ENCODE measurements around the gene PUM1. TPM values are rescaled to one million over a fixed set of nuclear protein-coding genes. Genes with fewer than 3 reads are reported as not detected.

PUM1 gene
- polyA plus RNA-seq, 1 donor, result 71.9 TPM

- peaks cover 8% of the 10 kb centered on the region for H3K27me3 ChIP-seq (ENCODE audit: control insufficient read depth, insufficient read depth, low read length)
- peaks cover 4% of the 10 kb centered on the region for H3K9me3 ChIP-seq (ENCODE audit: control insufficient read depth, low read depth, low read length)
- peak in 1 of 2 donors; percentile 19 for DNase-seq
- peak overlapping the region; percentile 63 for H3K4me3 ChIP-seq (ENCODE audit: low read length)
- no CpG with 5 or more reads among the region's 47 CpGs for WGBS (ENCODE audit: insufficient coverage, low lambda C conversion rate)
- peaks cover 10% of the 10 kb centered on the region for H3K4me1 ChIP-seq (ENCODE audit: control insufficient read depth, insufficient read depth, low read length)
- H3K27ac ChIP-seq (ENCODE audit: low read length), result no peak overlapping the region
- H3K36me3 ChIP-seq (ENCODE audit: control insufficient read depth, insufficient read depth, low read length), result no peaks in the 10 kb centered on the region
Observed at GRCh38 chr1:30907481-30908315, 157.8 kb downstream of the PUM1 start.

DNA sequence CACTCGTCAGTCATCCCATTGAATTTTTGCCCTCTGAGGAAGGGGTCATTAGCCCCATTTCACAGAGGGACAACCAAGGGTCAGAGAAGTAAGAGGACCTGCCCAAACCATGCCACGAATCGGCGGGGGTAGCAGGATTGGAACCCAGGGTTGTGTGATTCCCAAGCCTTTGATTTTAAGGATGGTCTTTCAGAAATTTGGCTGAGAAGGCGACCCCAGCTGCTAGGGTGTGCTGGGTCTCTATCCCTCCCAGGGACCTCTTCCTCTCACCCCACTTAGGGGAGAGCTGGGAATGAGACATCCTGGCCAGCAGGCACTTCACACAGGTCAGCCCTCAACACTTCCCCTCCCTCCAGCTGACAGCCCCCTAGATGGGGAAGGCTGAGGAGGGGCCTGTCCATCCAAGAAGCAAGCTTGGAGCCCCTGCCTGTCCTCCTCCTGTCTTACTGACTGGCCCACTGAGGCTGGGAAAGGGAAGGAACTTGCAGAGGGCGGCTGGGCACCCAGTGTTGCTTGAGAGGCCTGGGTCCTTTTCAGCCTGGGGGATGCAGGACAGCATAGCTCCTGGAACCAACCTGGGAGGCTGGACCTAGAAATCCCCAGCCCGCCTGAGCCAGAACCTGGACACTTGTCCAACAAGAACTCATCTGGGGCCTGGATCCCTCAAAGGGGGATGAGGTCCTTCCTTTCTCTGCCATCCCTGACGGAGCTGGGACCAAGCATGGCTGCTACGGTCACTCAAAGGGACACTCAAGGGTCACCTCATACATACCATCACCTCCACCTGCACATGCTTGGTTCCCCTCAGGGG, 158.7 kb downstream of the PUM1 start:
- no peaks in the 10 kb centered on the region for H3K36me3 ChIP-seq (ENCODE audit: control insufficient read depth, insufficient read depth, low read length)
- no peak for DNase-seq
- H3K4me3 ChIP-seq (ENCODE audit: low read length), result peak overlapping the region; percentile 63
- peaks cover 12% of the 10 kb centered on the region for H3K4me1 ChIP-seq (ENCODE audit: control insufficient read depth, insufficient read depth, low read length)
- H3K27me3 ChIP-seq (ENCODE audit: control insufficient read depth, insufficient read depth, low read length), result peaks cover 8% of the 10 kb centered on the region
- H3K9me3 ChIP-seq (ENCODE audit: control insufficient read depth, low read depth, low read length), result peaks cover 4% of the 10 kb centered on the region
- H3K27ac ChIP-seq (ENCODE audit: low read length), result no peak overlapping the region
- no CpG with 5 or more reads among the region's 9 CpGs for WGBS (ENCODE audit: insufficient coverage, low lambda C conversion rate)

DNA sequence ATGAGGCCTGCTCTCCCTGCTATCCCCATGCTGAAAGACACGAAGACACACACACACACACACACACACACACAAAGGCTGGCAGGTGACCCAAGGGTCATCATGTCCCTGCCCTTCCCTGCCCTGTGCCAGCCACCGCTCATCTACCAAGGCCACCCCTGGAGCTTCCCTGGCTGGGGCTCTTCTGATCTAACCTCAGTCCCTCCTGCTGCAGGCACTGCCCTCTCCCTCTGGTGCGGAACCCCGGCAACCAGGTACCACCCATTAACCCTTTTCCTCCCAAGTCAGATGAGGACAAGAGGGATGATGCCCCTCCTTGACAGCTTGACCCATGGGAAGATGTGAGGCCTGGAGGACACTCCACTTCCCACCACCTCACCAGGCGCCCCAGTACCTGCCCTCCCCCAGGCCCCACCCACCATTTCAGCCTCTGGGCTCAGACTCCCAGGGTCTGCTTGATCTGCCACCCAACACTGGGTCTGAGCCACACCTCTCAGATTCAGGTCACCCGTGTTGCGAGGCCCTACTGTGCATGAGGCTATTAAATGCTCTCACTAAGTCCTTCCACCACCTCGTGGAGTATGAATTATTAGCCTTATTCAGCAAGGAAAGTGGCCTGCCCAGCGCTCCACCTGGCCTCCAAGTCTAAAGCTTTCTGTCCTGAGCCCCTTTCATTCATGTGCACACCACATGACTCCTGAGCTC, 159.4 kb downstream of the PUM1 start:
- no peak overlapping the region for H3K27ac ChIP-seq (ENCODE audit: low read length)
- H3K27me3 ChIP-seq (ENCODE audit: control insufficient read depth, insufficient read depth, low read length), result peaks cover 8% of the 10 kb centered on the region
- H3K4me1 ChIP-seq (ENCODE audit: control insufficient read depth, insufficient read depth, low read length), result peaks cover 10% of the 10 kb centered on the region
- H3K9me3 ChIP-seq (ENCODE audit: control insufficient read depth, low read depth, low read length), result peaks cover 4% of the 10 kb centered on the region
- DNase-seq, result no peak
- peaks cover 2% of the 10 kb centered on the region for H3K36me3 ChIP-seq (ENCODE audit: control insufficient read depth, insufficient read depth, low read length)
- no peak overlapping the region for H3K4me3 ChIP-seq (ENCODE audit: low read length)
- WGBS (ENCODE audit: insufficient coverage, low lambda C conversion rate), result no CpG with 5 or more reads among the region's 9 CpGs

DNA sequence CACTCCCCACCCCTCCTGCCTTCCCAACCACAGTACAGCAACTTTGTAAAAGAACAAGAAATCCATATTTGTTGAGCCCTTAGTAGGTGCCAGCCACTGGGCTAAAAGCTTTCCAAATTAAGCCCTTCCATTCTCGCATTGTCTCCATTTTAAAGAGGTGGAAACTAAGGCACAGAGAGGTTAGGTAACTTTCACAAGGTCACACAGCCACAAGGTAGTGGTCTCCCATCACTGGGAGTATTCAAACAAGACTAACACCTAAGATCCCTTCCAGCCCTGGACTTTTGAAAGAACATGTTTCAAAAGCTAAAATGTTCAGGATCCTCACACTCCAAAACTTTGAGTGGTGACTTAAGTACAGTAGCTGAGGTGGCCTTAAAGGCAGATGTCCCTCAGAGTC, 160.1 kb downstream of the PUM1 start:
- peaks cover 4% of the 10 kb centered on the region for H3K9me3 ChIP-seq (ENCODE audit: control insufficient read depth, low read depth, low read length)
- H3K36me3 ChIP-seq (ENCODE audit: control insufficient read depth, insufficient read depth, low read length), result peaks cover 2% of the 10 kb centered on the region
- DNase-seq, result no peak
- H3K27ac ChIP-seq (ENCODE audit: low read length), result no peak overlapping the region
- no peak overlapping the region for H3K4me3 ChIP-seq (ENCODE audit: low read length)
- H3K4me1 ChIP-seq (ENCODE audit: control insufficient read depth, insufficient read depth, low read length), result peaks cover 7% of the 10 kb centered on the region
- no CpG with 5 or more reads among the region's 1 CpG for WGBS (ENCODE audit: insufficient coverage, low lambda C conversion rate)
- H3K27me3 ChIP-seq (ENCODE audit: control insufficient read depth, insufficient read depth, low read length), result peaks cover 8% of the 10 kb centered on the region

DNA sequence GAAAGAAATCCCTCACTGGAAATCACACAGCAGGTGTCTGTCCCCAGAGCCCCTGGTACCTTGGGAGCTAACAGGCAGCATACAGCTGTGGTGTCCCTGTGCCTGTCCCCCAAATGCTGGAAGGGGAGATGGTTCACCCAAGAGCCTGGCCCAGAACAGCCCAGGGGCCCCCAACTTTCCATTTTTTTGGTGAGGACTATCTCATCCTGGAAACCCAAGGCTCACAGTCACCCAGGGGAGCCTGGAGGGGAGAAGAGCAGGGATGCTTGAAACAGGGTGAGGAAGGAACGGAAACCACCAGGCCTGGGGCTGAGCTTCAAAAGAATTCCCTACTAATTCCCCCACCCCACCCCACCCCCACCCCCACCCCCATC, 160.6 kb downstream of the PUM1 start:
- WGBS (ENCODE audit: insufficient coverage, low lambda C conversion rate), result no CpG with 5 or more reads among the region's 1 CpG

DNA sequence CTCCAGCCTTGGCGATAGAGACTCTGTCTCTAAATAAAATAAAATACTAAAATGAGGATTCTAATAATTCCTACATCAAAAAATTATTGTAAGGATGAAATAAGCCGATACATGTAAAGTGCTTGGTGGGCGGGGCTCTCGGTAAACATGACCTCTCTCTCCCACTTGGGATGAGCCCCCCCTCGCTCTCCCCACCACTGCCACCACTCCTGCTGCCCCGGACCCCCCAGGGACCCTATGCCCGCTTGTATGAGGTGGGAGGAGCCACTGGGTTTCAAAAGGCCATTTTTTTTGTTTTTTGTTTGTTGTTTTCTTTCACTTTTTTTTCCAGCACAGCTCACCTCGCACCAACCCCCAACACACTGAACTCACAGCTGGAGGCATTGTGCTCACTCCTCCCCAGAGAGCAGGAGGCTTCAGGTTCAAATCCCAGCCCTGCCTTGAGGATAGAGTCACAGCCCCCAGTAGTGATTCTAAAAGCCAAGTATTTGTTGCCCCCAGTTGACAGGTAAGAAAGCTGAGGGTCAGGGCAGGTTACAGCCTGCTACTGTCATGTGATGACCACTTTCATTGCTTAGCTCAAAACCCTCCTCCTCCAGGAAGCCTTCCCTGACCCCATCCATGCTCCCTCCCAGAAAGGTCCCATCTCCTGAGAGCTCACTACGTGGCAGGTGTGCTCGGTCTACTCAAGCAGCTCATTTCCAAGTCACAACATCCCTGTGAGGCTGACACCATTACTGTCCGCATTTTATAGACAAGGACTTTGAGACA, 161.1 kb downstream of the PUM1 start:
- Histone ChIP-seq H3K9me3 (ENCODE audit: control insufficient read depth, low read depth, low read length) (peaks cover 4% of the 10 kb centered on the region), H3K4me1 (ENCODE audit: control insufficient read depth, insufficient read depth, low read length) (peaks cover 6% of the 10 kb centered on the region), H3K36me3 (ENCODE audit: control insufficient read depth, insufficient read depth, low read length) (peaks cover 2% of the 10 kb centered on the region), H3K27me3 (ENCODE audit: control insufficient read depth, insufficient read depth, low read length) (peaks cover 8% of the 10 kb centered on the region), H3K27ac (ENCODE audit: low read length) (no peak overlapping the region), H3K4me3 (ENCODE audit: low read length) (no peak overlapping the region)
- WGBS (ENCODE audit: insufficient coverage, low lambda C conversion rate), result 0% methylated on average over 1 of the region's 11 CpGs
- no peak for DNase-seq

More for the DNA sequence above, 160.6 kb downstream of the PUM1 start:
- no peak for DNase-seq
- Histone ChIP-seq H3K27ac (ENCODE audit: low read length) (no peak overlapping the region), H3K4me3 (ENCODE audit: low read length) (no peak overlapping the region), H3K9me3 (ENCODE audit: control insufficient read depth, low read depth, low read length) (peaks cover 4% of the 10 kb centered on the region), H3K27me3 (ENCODE audit: control insufficient read depth, insufficient read depth, low read length) (peaks cover 8% of the 10 kb centered on the region), H3K4me1 (ENCODE audit: control insufficient read depth, insufficient read depth, low read length) (peaks cover 6% of the 10 kb centered on the region), H3K36me3 (ENCODE audit: control insufficient read depth, insufficient read depth, low read length) (peaks cover 2% of the 10 kb centered on the region)

GRCh38 chr1:30903343-30904034, 162.0 kb downstream of the PUM1 start:
- no CpG with 5 or more reads among the region's 8 CpGs for WGBS (ENCODE audit: insufficient coverage, low lambda C conversion rate)
- H3K27me3 ChIP-seq (ENCODE audit: control insufficient read depth, insufficient read depth, low read length), result peaks cover 8% of the 10 kb centered on the region
- H3K4me3 ChIP-seq (ENCODE audit: low read length), result no peak overlapping the region
- peaks cover 4% of the 10 kb centered on the region for H3K9me3 ChIP-seq (ENCODE audit: control insufficient read depth, low read depth, low read length)
- no peak for DNase-seq
- H3K27ac ChIP-seq (ENCODE audit: low read length), result no peak overlapping the region
- peaks cover 3% of the 10 kb centered on the region for H3K4me1 ChIP-seq (ENCODE audit: control insufficient read depth, insufficient read depth, low read length)
- peaks cover 2% of the 10 kb centered on the region for H3K36me3 ChIP-seq (ENCODE audit: control insufficient read depth, insufficient read depth, low read length)

DNA sequence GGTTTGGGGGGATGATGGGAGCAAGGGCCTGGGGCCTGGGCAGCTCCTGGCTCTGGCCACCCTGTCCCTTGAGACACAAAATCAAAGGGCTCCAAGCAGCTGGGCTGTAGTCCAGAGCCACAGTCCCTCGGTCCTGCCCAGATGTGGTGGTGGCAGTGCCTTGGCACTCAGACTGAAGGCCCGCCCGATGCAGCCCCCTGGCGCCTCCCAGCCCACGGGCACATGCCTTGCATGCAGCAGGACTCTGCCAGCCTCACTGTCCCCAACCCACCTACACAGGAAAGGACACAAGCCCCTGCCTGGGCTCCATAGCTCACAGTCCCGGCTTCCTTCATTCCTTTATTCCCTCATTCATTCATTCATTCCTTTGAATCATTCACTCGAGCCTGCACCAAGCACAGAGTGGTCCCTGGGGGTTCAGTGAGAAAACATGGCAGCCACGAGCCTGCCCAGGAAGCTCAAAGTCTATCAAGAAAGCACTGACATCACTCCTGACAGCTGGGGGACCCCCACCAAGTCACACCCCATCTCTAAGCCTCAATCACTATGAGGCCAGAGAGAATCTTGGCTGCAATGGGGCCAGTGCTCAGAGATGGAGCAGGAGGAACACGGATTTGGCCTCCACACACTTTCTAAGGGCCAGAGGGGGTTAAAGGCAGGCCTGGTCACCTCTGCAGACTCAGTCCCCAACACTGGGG, 162.8 kb downstream of the PUM1 start:
- peaks cover under 1% of the 10 kb centered on the region for H3K9me3 ChIP-seq (ENCODE audit: control insufficient read depth, low read depth, low read length)
- H3K4me1 ChIP-seq (ENCODE audit: control insufficient read depth, insufficient read depth, low read length), result peaks cover 3% of the 10 kb centered on the region
- H3K27ac ChIP-seq (ENCODE audit: low read length), result no peak overlapping the region
- peaks cover 2% of the 10 kb centered on the region for H3K36me3 ChIP-seq (ENCODE audit: control insufficient read depth, insufficient read depth, low read length)
- no CpG with 5 or more reads among the region's 9 CpGs for WGBS (ENCODE audit: insufficient coverage, low lambda C conversion rate)
- no peak for DNase-seq
- peaks cover 5% of the 10 kb centered on the region for H3K27me3 ChIP-seq (ENCODE audit: control insufficient read depth, insufficient read depth, low read length)
- no peak overlapping the region for H3K4me3 ChIP-seq (ENCODE audit: low read length)
